Measurements from ENCODE around the gene NFE2L1. TPM values are rescaled to one million over a fixed set of nuclear protein-coding genes. Genes with fewer than 3 reads are reported as not detected.
A peak's percentile ranks its signal among the peaks of the same experiment; 100 is the strongest.

NFE2L1 gene
- total and polyA plus RNA-seq, 9 of the 15 experiments (the other 6 are each of a cell fraction or from before 2014, with no cell fraction given): 2.0 to 68.6 (median 39.7) TPM

- 0 out of 2 replicates have a peak, but pooled peaks have one; percentile 28 for TF ChIP-seq ZNF79 (CRISPR knock-in tag; IDR thresholded peaks at IDR 0.05; ENCODE audit: low read depth)
- TF ChIP-seq RUNX1 (IDR thresholded peaks at IDR 0.05; ENCODE audit: low read depth): no peak
- TF ChIP-seq, protein P1, sequence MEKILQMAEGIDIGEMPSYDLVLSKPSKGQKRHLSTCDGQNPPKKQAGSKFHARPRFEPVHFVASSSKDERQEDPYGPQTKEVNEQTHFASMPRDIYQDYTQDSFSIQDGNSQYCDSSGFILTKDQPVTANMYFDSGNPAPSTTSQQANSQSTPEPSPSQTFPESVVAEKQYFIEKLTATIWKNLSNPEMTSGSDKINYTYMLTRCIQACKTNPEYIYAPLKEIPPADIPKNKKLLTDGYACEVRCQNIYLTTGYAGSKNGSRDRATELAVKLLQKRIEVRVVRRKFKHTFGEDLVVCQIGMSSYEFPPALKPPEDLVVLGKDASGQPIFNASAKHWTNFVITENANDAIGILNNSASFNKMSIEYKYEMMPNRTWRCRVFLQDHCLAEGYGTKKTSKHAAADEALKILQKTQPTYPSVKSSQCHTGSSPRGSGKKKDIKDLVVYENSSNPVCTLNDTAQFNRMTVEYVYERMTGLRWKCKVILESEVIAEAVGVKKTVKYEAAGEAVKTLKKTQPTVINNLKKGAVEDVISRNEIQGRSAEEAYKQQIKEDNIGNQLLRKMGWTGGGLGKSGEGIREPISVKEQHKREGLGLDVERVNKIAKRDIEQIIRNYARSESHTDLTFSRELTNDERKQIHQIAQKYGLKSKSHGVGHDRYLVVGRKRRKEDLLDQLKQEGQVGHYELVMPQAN (IDR thresholded peaks at IDR 0.05; ENCODE audit: borderline replicate concordance): no peak
- TF ChIP-seq ZNF444 (CRISPR knock-in tag; IDR thresholded peaks at IDR 0.05): no peak
- TF ChIP-seq ARNT (IDR thresholded peaks at IDR 0.05): no peak
- no peak for TF ChIP-seq NUFIP1 (IDR thresholded peaks at IDR 0.05; ENCODE audit: partially characterized antibody)
- no peak for TF ChIP-seq RBM25 (IDR thresholded peaks at IDR 0.05; ENCODE audit: low read depth, low read length, severe bottlenecking)
- no peak for TF ChIP-seq MAFF (IDR thresholded peaks at IDR 0.05; ENCODE audit: low read length)
- no peak for TF ChIP-seq MYNN (IDR thresholded peaks at IDR 0.05)
- no peak for TF ChIP-seq MYNN (CRISPR knock-in tag; IDR thresholded peaks at IDR 0.05)
- no peak for TF ChIP-seq SMARCC2 (IDR thresholded peaks at IDR 0.05; ENCODE audit: low read depth)
- TF ChIP-seq TEAD1 (CRISPR knock-in tag; IDR thresholded peaks at IDR 0.05): no peak; a peak in 1 of 4 replicates
- no peak for TF ChIP-seq ZNF253 (CRISPR knock-in tag; conservative IDR thresholded peaks at IDR 0.05)
- 0 out of 2 replicates have a peak, but pooled peaks have one; percentile 41 for TF ChIP-seq PATZ1 (CRISPR knock-in tag; IDR thresholded peaks at IDR 0.05; ENCODE audit: borderline replicate concordance)
- no peak for TF ChIP-seq RAD51 (IDR thresholded peaks at IDR 0.05; ENCODE audit: borderline replicate concordance, low read depth)
- TF ChIP-seq ZNF785 (CRISPR knock-in tag; IDR thresholded peaks at IDR 0.05): no peak
- TF ChIP-seq CBX1 (IDR thresholded peaks at IDR 0.05; ENCODE audit: low read depth): no peak
- no peak for TF ChIP-seq GATAD2B (IDR thresholded peaks at IDR 0.05; ENCODE audit: borderline replicate concordance)
- no peak for TF ChIP-seq LEF1 (IDR thresholded peaks at IDR 0.05)
- peak; percentile 73 for TF ChIP-seq JUN (IDR thresholded peaks at IDR 0.05; ENCODE audit: borderline replicate concordance, low read depth, low read length)
- no peak for TF ChIP-seq JUN (CRISPR knock-in tag; IDR thresholded peaks at IDR 0.05; ENCODE audit: borderline replicate concordance)
- TF ChIP-seq ZBTB2 (IDR thresholded peaks at IDR 0.05): no peak
- peak in 1 of 2 experiments; percentile 87; a peak in 2 of 4 replicates for TF ChIP-seq RCOR1 (IDR thresholded peaks at IDR 0.05; ENCODE audit: borderline replicate concordance in 1 of 2, low read depth in 2 of 2, low read length in 2 of 2)
- no peak for TF ChIP-seq THRA (IDR thresholded peaks at IDR 0.05)
Measured at GRCh38 chr17:48055531-48056245, 7.5 kb downstream of the NFE2L1 start (continued).
